Esophagus squamous epithelium (tissue), 4 donors: ENCODE data around the gene CCDC61.

ENCODE experiments used
- POLR2A ChIP-seq, 4 donors: fragments of 450-650 bp; IDR thresholded peaks; one replicate each; pipeline ENCODE4 v1.6.1; 2017; ENCODE audit warnings: antibody characterized with exemption in 4 of 4, mild to moderate bottlenecking in 4 of 4, moderate library complexity in 3 of 4
- TF ChIP-seq, protein P1 (sequence below), 6 experiments: fragments of 450-650 bp in 4 of 6; fragments of 200-600 bp in 2 of 6; sonication (generic) in 2 of 6; IDR thresholded peaks; one replicate each; pipeline ENCODE4 v1.5.1; 2016 to 2019; ENCODE audit warnings: antibody characterized with exemption in 6 of 6, mild to moderate bottlenecking in 4 of 6, moderate library complexity in 4 of 6

GRCh38 chr19:46021531-46022041, 26.3 kb downstream of the CCDC61 start:
- TF ChIP-seq, protein P1, sequence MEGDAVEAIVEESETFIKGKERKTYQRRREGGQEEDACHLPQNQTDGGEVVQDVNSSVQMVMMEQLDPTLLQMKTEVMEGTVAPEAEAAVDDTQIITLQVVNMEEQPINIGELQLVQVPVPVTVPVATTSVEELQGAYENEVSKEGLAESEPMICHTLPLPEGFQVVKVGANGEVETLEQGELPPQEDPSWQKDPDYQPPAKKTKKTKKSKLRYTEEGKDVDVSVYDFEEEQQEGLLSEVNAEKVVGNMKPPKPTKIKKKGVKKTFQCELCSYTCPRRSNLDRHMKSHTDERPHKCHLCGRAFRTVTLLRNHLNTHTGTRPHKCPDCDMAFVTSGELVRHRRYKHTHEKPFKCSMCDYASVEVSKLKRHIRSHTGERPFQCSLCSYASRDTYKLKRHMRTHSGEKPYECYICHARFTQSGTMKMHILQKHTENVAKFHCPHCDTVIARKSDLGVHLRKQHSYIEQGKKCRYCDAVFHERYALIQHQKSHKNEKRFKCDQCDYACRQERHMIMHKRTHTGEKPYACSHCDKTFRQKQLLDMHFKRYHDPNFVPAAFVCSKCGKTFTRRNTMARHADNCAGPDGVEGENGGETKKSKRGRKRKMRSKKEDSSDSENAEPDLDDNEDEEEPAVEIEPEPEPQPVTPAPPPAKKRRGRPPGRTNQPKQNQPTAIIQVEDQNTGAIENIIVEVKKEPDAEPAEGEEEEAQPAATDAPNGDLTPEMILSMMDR (IDR thresholded peaks at IDR 0.05) = peak in 5 of 6 experiments; percentile 17 to 55 (median 40)
- no peak for TF ChIP-seq POLR2A (IDR thresholded peaks at IDR 0.05)
